Activated CD4-positive, alpha-beta memory T cell treated with anti-CD3 and anti-CD28 coated beads, Interleukin-2, amount 10 ng/mL, durations not matched to agents 7 days and 5 days (primary cell): ENCODE measurements around the gene TCHP. TPM values are rescaled to one million over a fixed set of nuclear protein-coding genes. Genes with fewer than 3 reads are reported as not detected.
"Not testable (repeated sequence)": the region's sequence is repeated elsewhere in the genome, so short reads cannot be mapped to it uniquely, and the experiment has no call there.

Experiments
- CTCF ChIA-PET: fragments of 350-600 bp; sonication (Branson Sonifier 250); formaldehyde crosslinking; loops from one replicate; lab custom pipeline; 2021; ENCODE audit warnings: antibody characterized with exemption, inconsistent platforms; lab: Charles Lee
- POLR2A ChIA-PET: fragments of 350-600 bp; sonication (Branson Sonifier 250); formaldehyde crosslinking; loops from one replicate; lab custom pipeline; 2021; ENCODE audit warnings: antibody characterized with exemption; lab: Charles Lee
- DNase-seq: peaks from one replicate; pipeline ENCODE4 v3.0.0-alpha.2; 2020
- H3K27ac Mint-ChIP-seq: one replicate; pipeline ENCODE4 v1.8.0; 2021; ENCODE audit warnings: mild to moderate bottlenecking, mixed read lengths
- H3K27me3 Mint-ChIP-seq: one replicate; pipeline ENCODE4 v1.8.0; 2021; ENCODE audit warnings: mixed read lengths
- H3K36me3 Mint-ChIP-seq: one replicate; pipeline ENCODE4 v1.8.0; 2021; ENCODE audit warnings: low read depth, mixed read lengths
- H3K4me1 Mint-ChIP-seq: one replicate; pipeline ENCODE4 v1.8.0; 2021; ENCODE audit warnings: mixed read lengths
- H3K4me3 Mint-ChIP-seq: one replicate; pipeline ENCODE4 v1.8.0; 2021; ENCODE audit warnings: mild to moderate bottlenecking, mixed read lengths
- H3K9me3 Mint-ChIP-seq: one replicate; pipeline ENCODE4 v1.8.0; 2021; ENCODE audit warnings: mixed read lengths
- total RNA-seq, 2 experiments: library from RNA; stranded (reverse); gene quantifications; one replicate each; pipeline ENCODE4 v1.2.3, GENCODE V29; 2021

The TCHP gene
- total RNA-seq, 2 experiments from 2014 or later = 35.0 to 35.3 TPM

DNA sequence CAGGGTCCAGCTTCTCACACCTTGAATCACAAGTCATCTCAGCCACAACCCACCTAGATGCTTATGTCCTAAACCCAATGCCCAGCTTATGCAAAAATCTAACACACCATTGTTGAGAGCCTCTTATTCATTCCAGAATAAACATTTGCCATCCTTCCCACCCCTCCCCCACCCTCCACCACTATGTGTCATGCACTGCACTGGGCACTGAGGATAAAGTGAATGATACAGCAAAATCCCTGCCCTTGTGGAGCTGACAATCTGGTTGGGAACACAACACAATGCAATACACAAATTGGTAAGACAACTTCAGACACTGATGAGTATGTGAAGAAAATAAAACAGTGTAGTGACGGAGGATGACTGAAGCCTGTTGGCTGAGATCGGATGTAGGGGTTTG lies 18.3 kb upstream of the TCHP start:
- Mint-ChIP-seq H3K27ac (no peak overlapping the region), H3K27me3 (peaks cover 11% of the 10 kb centered on the region), H3K4me3 (peak overlapping the region; percentile 5), H3K4me1 (peaks cover 52% of the 10 kb centered on the region), H3K36me3 (peaks cover 4% of the 10 kb centered on the region), H3K9me3 (no peaks in the 10 kb centered on the region)
- no peak for DNase-seq
- CTCF ChIA-PET = interaction anchor here (1.1 to 1.5 kb wide), 4 partner anchors 11 to 76 kb away, joined by 3 to 7 read pairs (median 4); no protein-coding TSS in a partner anchor
- POLR2A ChIA-PET = interaction anchor here (0.9 to 1.6 kb wide), 2 partner anchors 7 to 19 kb away, joined by 3 to 4 read pairs; no protein-coding TSS in a partner anchor

DNA sequence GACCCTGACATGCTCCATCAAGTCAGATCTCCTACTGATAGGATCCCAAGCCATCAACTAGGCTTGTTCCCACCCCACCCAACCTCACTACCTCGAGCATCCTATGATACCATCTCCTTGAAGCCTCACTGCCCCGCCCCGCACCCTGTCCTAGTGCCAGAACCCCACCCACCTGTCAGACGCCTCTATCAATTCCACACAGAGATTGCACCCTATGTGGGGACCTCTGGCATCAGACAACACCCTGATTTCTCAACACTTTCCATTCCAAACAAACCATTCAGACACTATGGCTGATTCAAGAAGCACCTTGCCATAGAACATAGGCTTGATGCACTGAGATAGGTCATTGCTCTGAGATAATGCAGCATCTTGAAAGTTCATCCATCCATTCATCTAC lies 16.6 kb upstream of the TCHP start:
- DNase-seq = no peak
- H3K27me3 Mint-ChIP-seq = peaks cover 11% of the 10 kb centered on the region
- H3K4me1 Mint-ChIP-seq = peaks cover 53% of the 10 kb centered on the region
- peaks cover 4% of the 10 kb centered on the region for H3K36me3 Mint-ChIP-seq
- H3K27ac Mint-ChIP-seq = no peak overlapping the region
- CTCF ChIA-PET = interaction anchor here (1.0 kb wide), 1 partner anchor 38 kb away, joined by 3 read pairs; no protein-coding TSS in a partner anchor
- H3K4me3 Mint-ChIP-seq = no peak overlapping the region
- POLR2A ChIA-PET = interaction anchor here (1.0 to 2.4 kb wide), 2 partner anchors 12 to 17 kb away, joined by 3 to 10 read pairs; partner anchors contain the start of gene TCHP
- no peaks in the 10 kb centered on the region for H3K9me3 Mint-ChIP-seq

GRCh38 chr12:109885616-109886015 lies 14.5 kb upstream of the TCHP start:
- no peaks in the 10 kb centered on the region for H3K9me3 Mint-ChIP-seq
- H3K27ac Mint-ChIP-seq = no peak overlapping the region
- H3K36me3 Mint-ChIP-seq = no peaks in the 10 kb centered on the region
- DNase-seq = no peak
- H3K4me3 Mint-ChIP-seq = no peak overlapping the region
- ChIA-PET CTCF (interaction anchor here (1.1 to 1.2 kb wide), 2 partner anchors 15 to 40 kb away, joined by 3 read pairs; no protein-coding TSS in a partner anchor), POLR2A (interaction anchor here (1.2 kb wide), 1 partner anchor 15 kb away, joined by 4 read pairs; the partner anchor contains the start of gene TCHP)
- H3K27me3 Mint-ChIP-seq = peaks cover 11% of the 10 kb centered on the region
- peaks cover 52% of the 10 kb centered on the region for H3K4me1 Mint-ChIP-seq

DNA sequence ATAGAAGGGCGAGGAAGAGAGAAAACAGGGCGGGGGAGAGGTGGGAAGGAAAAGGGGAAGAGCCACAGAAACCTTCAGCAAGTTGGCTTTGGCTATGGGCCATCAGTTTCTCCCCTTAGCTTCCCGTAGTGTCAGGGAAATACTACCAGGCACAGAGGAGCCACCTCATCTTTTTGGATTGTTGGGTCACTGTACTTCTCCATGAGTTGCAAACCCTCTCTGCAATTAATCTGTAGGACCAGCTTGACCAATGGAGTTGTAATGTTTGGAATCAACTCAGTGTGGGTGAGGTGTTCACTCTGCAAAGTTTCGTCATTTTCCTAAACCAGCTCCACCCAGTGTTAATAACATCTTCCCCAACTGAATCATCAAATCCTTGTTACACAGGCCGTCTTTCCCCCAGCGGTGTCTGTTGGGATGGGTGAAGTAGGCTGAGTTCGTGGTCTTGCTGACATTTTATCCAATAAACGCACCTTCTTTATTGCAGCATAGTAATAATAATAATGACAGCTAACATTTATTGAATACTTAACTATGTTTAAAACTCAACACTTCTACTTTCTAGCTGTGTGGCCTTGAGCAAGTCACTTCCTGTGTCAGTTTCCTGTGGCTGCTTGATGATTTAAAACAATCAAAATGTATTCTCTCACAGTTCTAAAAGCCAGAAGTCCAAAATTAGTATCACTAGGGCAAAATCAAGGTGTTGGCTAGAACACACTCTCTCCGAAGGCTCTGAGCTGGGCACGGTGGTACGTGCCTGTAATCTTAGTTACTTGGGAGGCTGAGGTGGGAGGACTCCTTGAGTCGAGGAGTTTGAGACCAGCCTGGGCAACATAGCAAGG lies 11.7 kb upstream of the TCHP start:
- Mint-ChIP-seq H3K4me3 (peak overlapping the region; percentile 55), H3K9me3 (no peaks in the 10 kb centered on the region), H3K4me1 (peaks cover 50% of the 10 kb centered on the region), H3K27me3 (peaks cover 3% of the 10 kb centered on the region), H3K36me3 (no peaks in the 10 kb centered on the region), H3K27ac (peak overlapping the region; percentile 99)
- DNase-seq = peak; percentile 46
- ChIA-PET CTCF (interaction anchor here (0.6 to 2.0 kb wide), 9 partner anchors 12 to 543 kb away, joined by 3 to 14 read pairs (median 3); partner anchors contain the start of gene TCHP), POLR2A (interaction anchor here (0.9 to 3.0 kb wide), 11 partner anchors 7 to 186 kb away, joined by 3 to 65 read pairs (median 5); partner anchors contain the start of genes ANKRD13A, GLTP and TCHP)

DNA sequence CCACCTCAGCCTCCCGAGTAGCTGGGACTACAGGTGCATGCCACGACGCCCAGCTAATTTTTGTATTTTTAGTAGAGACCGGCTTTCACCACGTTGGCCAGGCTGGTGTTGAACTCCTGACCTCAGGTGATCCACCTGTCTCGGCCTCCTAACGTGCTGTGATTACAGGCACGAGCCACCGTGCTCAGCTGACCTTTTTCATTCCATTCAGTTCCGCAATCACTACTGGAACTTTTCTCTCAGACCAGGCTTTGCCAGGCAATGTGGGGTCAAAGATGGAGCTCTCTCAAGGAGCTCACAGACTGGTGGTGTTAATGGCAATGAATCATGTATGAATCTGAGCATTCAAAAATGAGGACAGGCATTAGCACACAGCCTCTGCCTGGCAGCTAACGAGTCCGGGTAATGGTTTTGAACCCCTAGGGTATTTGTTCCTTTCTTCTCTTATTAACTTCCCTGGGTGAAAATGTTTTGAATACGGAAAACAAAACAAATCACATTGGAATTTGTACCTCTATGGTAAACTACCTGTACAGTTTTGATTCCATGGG lies 9.4 kb upstream of the TCHP start:
- H3K27me3 Mint-ChIP-seq = no peaks in the 10 kb centered on the region
- H3K27ac Mint-ChIP-seq = no peak overlapping the region
- H3K36me3 Mint-ChIP-seq = no peaks in the 10 kb centered on the region
- CTCF ChIA-PET = interaction anchor here (1.0 kb wide), 1 partner anchor 10 kb away, joined by 3 read pairs; the partner anchor contains the start of gene TCHP
- POLR2A ChIA-PET = interaction anchor here (0.9 to 1.0 kb wide), 2 partner anchors 10 to 20 kb away, joined by 3 to 5 read pairs; no protein-coding TSS in a partner anchor
- peaks cover 48% of the 10 kb centered on the region for H3K4me1 Mint-ChIP-seq
- no peak overlapping the region for H3K4me3 Mint-ChIP-seq
- DNase-seq = no peak
- H3K9me3 Mint-ChIP-seq = no peaks in the 10 kb centered on the region

DNA sequence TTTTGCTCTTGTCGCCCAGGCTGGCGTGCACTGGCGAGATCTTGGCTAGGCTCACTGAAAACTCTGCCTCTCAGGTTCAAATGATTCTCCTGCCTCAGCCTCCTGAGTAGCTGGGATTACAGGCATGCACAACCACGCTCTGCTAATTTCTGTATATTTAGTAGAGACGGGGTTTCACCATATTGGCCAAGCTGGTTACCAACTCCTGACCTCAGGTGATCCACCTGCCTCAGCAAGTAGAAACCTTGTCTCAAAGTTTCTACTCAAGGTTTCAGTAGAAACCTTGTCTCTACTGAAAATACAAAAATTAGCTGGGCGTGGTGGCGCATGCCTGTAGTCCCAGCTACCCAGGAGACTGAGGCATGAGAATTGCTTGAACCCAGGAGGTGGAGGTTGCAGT lies 8.3 kb upstream of the TCHP start:
- H3K27ac Mint-ChIP-seq, POLR2A ChIA-PET, H3K27me3 Mint-ChIP-seq, H3K4me3 Mint-ChIP-seq, DNase-seq, H3K9me3 Mint-ChIP-seq, H3K36me3 Mint-ChIP-seq: not testable (repeated sequence)
- CTCF ChIA-PET = interaction anchor here (1.4 to 2.2 kb wide), 2 partner anchors 47 to 86 kb away, joined by 4 to 7 read pairs; no protein-coding TSS in a partner anchor
- H3K4me1 Mint-ChIP-seq = peaks cover 48% of the 10 kb centered on the region

DNA sequence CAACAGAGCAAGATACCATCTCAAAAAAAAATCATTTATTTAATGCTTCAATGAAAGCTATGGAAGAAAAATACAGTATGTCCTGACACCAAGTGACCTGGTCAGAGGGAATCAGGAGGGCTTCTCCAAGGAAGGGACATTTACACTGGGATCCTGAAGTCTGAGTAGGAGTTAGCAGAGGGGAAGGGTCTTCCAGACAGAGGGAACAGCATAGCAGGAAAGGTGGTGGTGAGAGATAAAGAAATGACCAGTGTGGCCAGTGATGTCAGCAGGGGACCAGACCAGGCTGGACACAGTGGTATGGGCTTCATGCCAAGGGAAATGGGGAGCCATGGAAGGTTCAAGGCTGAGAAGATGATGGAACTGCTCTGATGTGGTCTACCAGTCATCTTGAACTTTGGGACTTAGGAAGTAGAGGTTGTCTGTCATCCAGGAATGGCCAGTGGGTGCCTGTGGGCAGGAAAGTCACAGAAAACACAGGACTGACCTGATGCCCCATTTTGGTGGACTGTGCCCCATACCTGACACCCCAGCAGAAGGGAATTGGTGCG lies 7.8 kb upstream of the TCHP start:
- Mint-ChIP-seq H3K27ac (no peak overlapping the region), H3K36me3 (no peaks in the 10 kb centered on the region), H3K27me3 (no peaks in the 10 kb centered on the region), H3K9me3 (no peaks in the 10 kb centered on the region), H3K4me3 (no peak overlapping the region), H3K4me1 (peaks cover 48% of the 10 kb centered on the region)
- no peak for DNase-seq
- ChIA-PET POLR2A (no interaction called here), CTCF (interaction anchor here (1.0 to 2.2 kb wide), 3 partner anchors 39 to 86 kb away, joined by 4 to 7 read pairs (median 4); no protein-coding TSS in a partner anchor)

DNA sequence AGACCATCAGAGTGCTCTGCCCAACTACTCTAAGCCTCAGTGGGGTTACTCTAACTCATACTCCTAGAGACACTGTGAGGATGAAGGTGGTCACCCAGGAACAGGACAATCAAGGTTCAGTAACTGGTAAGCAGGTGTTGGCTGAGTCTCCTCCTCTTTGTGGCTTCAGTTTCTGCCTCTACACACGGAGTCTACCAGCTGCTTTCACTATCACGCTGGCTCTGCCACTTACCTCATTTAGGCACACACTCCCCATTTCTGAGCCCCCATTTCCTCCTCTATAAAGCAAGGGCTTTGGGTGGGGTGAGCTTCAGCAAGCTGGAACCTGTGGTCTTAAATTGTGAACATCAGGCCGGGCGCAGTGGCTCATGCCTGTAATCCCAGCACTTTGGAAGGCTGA lies 7.3 kb upstream of the TCHP start:
- Mint-ChIP-seq H3K27ac (no peak overlapping the region), H3K4me1 (peaks cover 43% of the 10 kb centered on the region), H3K9me3 (no peaks in the 10 kb centered on the region), H3K4me3 (no peak overlapping the region), H3K36me3 (no peaks in the 10 kb centered on the region), H3K27me3 (no peaks in the 10 kb centered on the region)
- ChIA-PET CTCF (interaction anchor here (0.7 to 2.2 kb wide), 4 partner anchors 16 to 87 kb away, joined by 3 to 7 read pairs (median 4); no protein-coding TSS in a partner anchor), POLR2A (interaction anchor here (1.0 kb wide), 1 partner anchor 15 kb away, joined by 3 read pairs; no protein-coding TSS in a partner anchor)
- DNase-seq = peak; percentile 48

GRCh38 chr12:109893261-109893995 lies 6.6 kb upstream of the TCHP start:
- peaks cover 38% of the 10 kb centered on the region for H3K4me1 Mint-ChIP-seq
- CTCF ChIA-PET = interaction anchor here (0.5 to 2.2 kb wide), 5 partner anchors 14 to 48 kb away, joined by 3 to 7 read pairs (median 3); no protein-coding TSS in a partner anchor
- POLR2A ChIA-PET = interaction anchor here (1.0 kb wide), 1 partner anchor 15 kb away, joined by 3 read pairs; no protein-coding TSS in a partner anchor
- H3K36me3 Mint-ChIP-seq = no peaks in the 10 kb centered on the region
- H3K4me3 Mint-ChIP-seq = no peak overlapping the region
- no peak for DNase-seq
- no peaks in the 10 kb centered on the region for H3K9me3 Mint-ChIP-seq
- no peaks in the 10 kb centered on the region for H3K27me3 Mint-ChIP-seq
- H3K27ac Mint-ChIP-seq = no peak overlapping the region

- H3K4me1 Mint-ChIP-seq = peaks cover 33% of the 10 kb centered on the region
- no peak overlapping the region for H3K27ac Mint-ChIP-seq
- no peaks in the 10 kb centered on the region for H3K36me3 Mint-ChIP-seq
- no peak for DNase-seq
- H3K4me3 Mint-ChIP-seq = no peak overlapping the region
- ChIA-PET CTCF (interaction anchor here (0.7 to 1.3 kb wide), 3 partner anchors 8 to 1131 kb away, joined by 3 to 4 read pairs (median 3); no protein-coding TSS in a partner anchor), POLR2A (interaction anchor here (0.9 kb wide), 1 partner anchor 11 kb away, joined by 3 read pairs; no protein-coding TSS in a partner anchor)
- H3K27me3 Mint-ChIP-seq = no peaks in the 10 kb centered on the region
- H3K9me3 Mint-ChIP-seq = no peaks in the 10 kb centered on the region
Observed at GRCh38 chr12:109894939-109895338, 5.1 kb upstream of the TCHP start.

- POLR2A ChIA-PET = no interaction called here
- Mint-ChIP-seq H3K36me3 (peaks cover 3% of the 10 kb centered on the region), H3K4me1 (peaks cover 36% of the 10 kb centered on the region), H3K27me3 (no peaks in the 10 kb centered on the region), H3K4me3 (no peak overlapping the region), H3K27ac (no peak overlapping the region), H3K9me3 (no peaks in the 10 kb centered on the region)
- CTCF ChIA-PET = no interaction called here
- no peak for DNase-seq
Observed at GRCh38 chr12:109896188-109896587, 3.9 kb upstream of the TCHP start.
